ENCODE measurements around the gene ETFB. TPM values are rescaled to one million over a fixed set of nuclear protein-coding genes. Genes with fewer than 3 reads are reported as not detected.
"Not testable (repeated sequence)": the region's sequence is repeated elsewhere in the genome, so short reads cannot be mapped to it uniquely, and the experiment has no call there.

ETFB gene
- total RNA-seq, 1 experiment from 2014 or later: 140 TPM

DNA sequence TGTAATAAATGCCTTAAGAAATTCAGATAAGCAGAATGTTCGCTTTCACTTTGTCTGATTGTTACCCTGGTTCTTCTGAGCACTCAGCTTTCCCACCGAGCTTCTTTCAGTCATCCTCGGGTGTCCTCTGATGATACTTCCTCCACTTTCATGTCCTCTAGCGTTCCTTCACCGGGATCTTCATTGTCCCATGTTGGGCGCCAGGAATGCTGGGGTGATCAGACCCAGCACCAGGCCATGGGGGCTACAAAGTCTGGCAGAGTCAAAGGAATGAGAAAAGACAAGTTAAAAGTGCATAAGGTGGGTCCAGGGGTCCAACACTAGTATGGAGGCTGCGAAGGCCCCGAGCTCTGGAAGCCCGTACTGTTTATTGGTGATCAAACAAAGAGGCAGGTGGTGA is 35.9 kb upstream of the ETFB start:
- no peak overlapping the region for H3K4me2 ChIP-seq (ENCODE audit: low read length)
- no peaks in the 10 kb centered on the region for H3K9me2 ChIP-seq (ENCODE audit: insufficient read depth)
- H3K9ac ChIP-seq (ENCODE audit: low read length): no peak overlapping the region
- ChIA-PET RAD21 (ENCODE audit: low non-redundant PET in 1 of 2, low total read pairs in 2 of 2, uncharacterized antibody in 2 of 2, unreplicated experiment in 2 of 2) (no interaction called here), CTCF (no interaction called here), POLR2A (no interaction called here)
- no peaks in the 10 kb centered on the region for H4K20me1 ChIP-seq (ENCODE audit: insufficient read depth)
- ATAC-seq (no peak), DNase-seq (ENCODE audit: low read depth, low spot score) (no peak)
- peaks cover 8 to 9% of the 10 kb centered on the region in 2 experiments; a peak in 2 of 4 replicates for H3K9me3 ChIP-seq (ENCODE audit: control insufficient read depth in 1 of 2, insufficient read depth in 1 of 2, low read depth in 1 of 2, low read length in 2 of 2)
- BruUV-seq (replicated peaks): no TSS peak
- H3K4me1 ChIP-seq (ENCODE audit: control insufficient read depth in 1 of 2, insufficient read depth in 2 of 2, low read length in 2 of 2): no peaks in the 10 kb centered on the region
- no peak overlapping the region for H3K27ac ChIP-seq (ENCODE audit: low read depth, low read length)
- no peak overlapping the region for H3K4me3 ChIP-seq (replicated peaks in 1 of 2; ENCODE audit: low read depth in 1 of 2, low read length in 2 of 2)
- intact Hi-C loops (cut with micrococcal nuclease): no loop called here
- TF ChIP-seq EZH2phosphoT487 (IDR thresholded peaks at IDR 0.05; ENCODE audit: borderline replicate concordance) (no peak), CEBPB (IDR thresholded peaks at IDR 0.05; ENCODE audit: low read depth) (no peak), SRF (IDR thresholded peaks at IDR 0.05; ENCODE audit: low read depth) (no peak), ELF1 (IDR thresholded peaks at IDR 0.05; ENCODE audit: borderline replicate concordance, low read depth) (no peak), ZFX (IDR thresholded peaks at IDR 0.05) (no peak), RAD21 (IDR thresholded peaks at IDR 0.05; ENCODE audit: low read depth) (no peak), FOSL1 (IDR thresholded peaks at IDR 0.05; ENCODE audit: low read depth) (no peak), EGR1 (IDR thresholded peaks at IDR 0.05; ENCODE audit: low read depth) (no peak)
- no peaks in the 10 kb centered on the region for H3K79me2 ChIP-seq (ENCODE audit: insufficient read depth, low read length)
- H3K27me3 ChIP-seq (ENCODE audit: insufficient read depth, low read length): no peaks in the 10 kb centered on the region
- H2AFZ ChIP-seq (ENCODE audit: low read depth, low read length, poor library complexity, severe bottlenecking): no peak overlapping the region
- H3K36me3 ChIP-seq (ENCODE audit: control insufficient read depth in 1 of 2, insufficient read depth in 2 of 2, low read length in 2 of 2): peaks cover 0 to 3% of the 10 kb centered on the region in 2 experiments; a peak in 1 of 4 replicates

GRCh38 chr19:51399936-51400335 is 33.7 kb upstream of the ETFB start:
- ATAC-seq; H3K4me3 ChIP-seq (replicated peaks in 1 of 2; ENCODE audit: low read depth in 1 of 2, low read length in 2 of 2); H3K79me2 ChIP-seq (ENCODE audit: insufficient read depth, low read length); H2AFZ ChIP-seq (ENCODE audit: low read depth, low read length, poor library complexity, severe bottlenecking); H4K20me1 ChIP-seq (ENCODE audit: insufficient read depth); H3K36me3 ChIP-seq (ENCODE audit: control insufficient read depth in 1 of 2, insufficient read depth in 2 of 2, low read length in 2 of 2); H3K9me3 ChIP-seq (ENCODE audit: control insufficient read depth in 1 of 2, insufficient read depth in 1 of 2, low read depth in 1 of 2, low read length in 2 of 2); BruUV-seq (replicated peaks); CTCF ChIA-PET; H3K4me2 ChIP-seq (ENCODE audit: low read length); POLR2A ChIA-PET; intact Hi-C loops (cut with micrococcal nuclease); H3K9ac ChIP-seq (ENCODE audit: low read length); DNase-seq (ENCODE audit: low read depth, low spot score); RAD21 ChIA-PET (ENCODE audit: low non-redundant PET in 1 of 2, low total read pairs in 2 of 2, uncharacterized antibody in 2 of 2, unreplicated experiment in 2 of 2); H3K27ac ChIP-seq (ENCODE audit: low read depth, low read length); H3K27me3 ChIP-seq (ENCODE audit: insufficient read depth, low read length); H3K9me2 ChIP-seq (ENCODE audit: insufficient read depth): not testable (repeated sequence)
- H3K4me1 ChIP-seq (ENCODE audit: control insufficient read depth in 1 of 2, insufficient read depth in 2 of 2, low read length in 2 of 2): peaks cover 6 to 14% of the 10 kb centered on the region in 2 experiments; a peak in 3 of 4 replicates

Measured in HCT116 (cell line).